SH-SY5Y (cell line): ENCODE results near the gene TLCD5.

Experiments used
- GATA2 ChIP-seq: IDR thresholded peaks from 2 replicates; pipeline ENCODE4 v1.6.1; 2011; ENCODE audit warnings: mild to moderate bottlenecking, low read depth, low read length
- GATA3 ChIP-seq: IDR thresholded peaks from 2 replicates; pipeline ENCODE4 v1.6.1; 2011; ENCODE audit warnings: low read depth, mild to moderate bottlenecking, low read length, moderate library complexity

- TF ChIP-seq GATA3 (no peak), GATA2 (no peak)
These were observed 6.2 kb upstream of the TLCD5 start for GRCh38 chr11:120318906-120319305.
